IMR-90 (cell line): ENCODE measurements around the gene ORC4. TPM values are rescaled to one million over a fixed set of nuclear protein-coding genes. Genes with fewer than 3 reads are reported as not detected.
A peak's percentile ranks its signal among the peaks of the same experiment; 100 is the strongest.

Source experiments
- ATAC-seq: fragments of 200-7000 bp; cut with Tn5 transposase; 2 replicates; pipeline ENCODE4 v1.9.1; 2020; ENCODE audit warnings: low read depth, mild to moderate bottlenecking, moderate library complexity
- BruUV-seq: library from RNA; stranded (reverse); fragments of 400-500 nt; replicated peaks from 2 replicates; lab custom pipeline; 2021; lab: Mats Ljungman, UMichigan
- CTCF ChIA-PET: fragments of 300-600 bp; formaldehyde crosslinking; extraction: SDS; loops from one replicate; lab custom pipeline; 2021; ENCODE audit warnings: antibody characterized with exemption; lab: Yijun Ruan, JAX
- POLR2A ChIA-PET: fragments of 300-600 bp; sonication (Branson Sonifier 250); formaldehyde crosslinking; loops from one replicate; lab custom pipeline; 2022; ENCODE audit warnings: antibody characterized with exemption; ENCODE audit not compliant: unreplicated experiment; lab: Charles Lee
- DNase-seq: peaks from one replicate; pipeline ENCODE4 v3.0.0; 2013
- H2AFZ ChIP-seq: replicated peaks from 2 replicates; pipeline ENCODE3; 2013; ENCODE audit warnings: low read length, mild to moderate bottlenecking; ENCODE audit not compliant: poor library complexity
- H2AK5ac ChIP-seq: 2 replicates; pipeline ENCODE4 v1.6.1; 2013; ENCODE audit warnings: low read depth, low read length, inconsistent platforms
- H2AK9ac ChIP-seq: replicated peaks from 2 replicates; pipeline ENCODE3; 2013; ENCODE audit warnings: mild to moderate bottlenecking, low read depth, low read length, moderate library complexity; ENCODE audit not compliant: poor library complexity
- H2BK120ac ChIP-seq: 2 replicates; pipeline ENCODE4 v1.6.1; 2013; ENCODE audit warnings: low read depth, low read length, inconsistent platforms
- H2BK15ac ChIP-seq: 3 replicates; pipeline ENCODE4 v1.6.1; 2013; ENCODE audit warnings: low read depth, low read length, inconsistent platforms
- H2BK20ac ChIP-seq: 2 replicates; pipeline ENCODE4 v1.6.1; 2013; ENCODE audit warnings: low read depth, mild to moderate bottlenecking, inconsistent platforms, low read length, moderate library complexity
- H2BK5ac ChIP-seq: 2 replicates; pipeline ENCODE4 v1.6.1; 2013; ENCODE audit warnings: mild to moderate bottlenecking, low read depth, low read length, inconsistent platforms; ENCODE audit not compliant: poor library complexity, severe bottlenecking
- H3K14ac ChIP-seq: replicated peaks from 2 replicates; pipeline ENCODE4 v1.6.1; 2013; ENCODE audit warnings: low read depth, low read length, inconsistent platforms
- H3K18ac ChIP-seq: 2 replicates; pipeline ENCODE4 v1.6.1; 2013; ENCODE audit warnings: low read depth, low read length, control low read depth
- H3K23ac ChIP-seq: 2 replicates; pipeline ENCODE4 v1.6.1; 2013; ENCODE audit warnings: low read depth, low read length, inconsistent platforms
- H3K27ac ChIP-seq: 2 replicates; pipeline ENCODE4 v1.5.1; 2013; ENCODE audit warnings: mild to moderate bottlenecking, control low read depth, low read length; ENCODE audit not compliant: insufficient read depth
- H3K27me3 ChIP-seq: 2 replicates; pipeline ENCODE4 v1.6.1; 2013; ENCODE audit warnings: low read length; ENCODE audit not compliant: control insufficient read depth, insufficient read depth
- H3K36me3 ChIP-seq: 2 replicates; pipeline ENCODE4 v1.6.1; 2013; ENCODE audit warnings: low read length, mixed read lengths; ENCODE audit not compliant: control insufficient read depth, insufficient read depth
- H3K4ac ChIP-seq: 2 replicates; pipeline ENCODE4 v1.6.1; 2013; ENCODE audit warnings: low read depth, low read length, inconsistent platforms
- H3K4me1 ChIP-seq: 2 replicates; pipeline ENCODE4 v1.6.1; 2013; ENCODE audit warnings: low read length, mixed read lengths; ENCODE audit not compliant: control insufficient read depth, insufficient read depth
- H3K4me2 ChIP-seq: 2 replicates; pipeline ENCODE4 v1.6.1; 2013; ENCODE audit warnings: low read depth, mild to moderate bottlenecking, control low read depth, low read length, moderate library complexity
- H3K4me3 ChIP-seq: 2 replicates; pipeline ENCODE4 v1.5.1; 2013; ENCODE audit warnings: low read depth, mild to moderate bottlenecking, control low read depth, low read length, moderate library complexity; ENCODE audit not compliant: insufficient read depth
- H3K56ac ChIP-seq: 2 replicates; pipeline ENCODE4 v1.6.1; 2013; ENCODE audit warnings: low read length, inconsistent platforms; ENCODE audit not compliant: insufficient read depth; ENCODE audit errors: extremely low read depth
- H3K79me1 ChIP-seq, 2 experiments: 2 replicates each; pipeline ENCODE4 v1.6.1; 2013; ENCODE audit warnings: low read length in 2 of 2, inconsistent platforms in 1 of 2, low read depth in 1 of 2
- H3K9ac ChIP-seq: 2 replicates; pipeline ENCODE4 v1.6.1; 2013; ENCODE audit warnings: low read depth, low read length, control low read depth
- H3K9me1 ChIP-seq: 2 replicates; pipeline ENCODE4 v1.6.1; 2013; ENCODE audit warnings: low read length, inconsistent platforms; ENCODE audit not compliant: insufficient read depth
- H3K9me3 ChIP-seq: 2 replicates; pipeline ENCODE4 v1.6.1; 2013; ENCODE audit warnings: low read length; ENCODE audit not compliant: control insufficient read depth, insufficient read depth
- H4K20me1 ChIP-seq: 2 replicates; pipeline ENCODE4 v1.6.1; 2013; ENCODE audit warnings: low read length, inconsistent platforms; ENCODE audit not compliant: insufficient read depth
- H4K5ac ChIP-seq: 2 replicates; pipeline ENCODE4 v1.6.1; 2013; ENCODE audit warnings: mild to moderate bottlenecking, low read depth, low read length, control low read depth
- H4K8ac ChIP-seq, 2 experiments: 2 replicates each; pipeline ENCODE4 v1.6.1; 2013; ENCODE audit warnings: low read depth in 2 of 2, low read length in 2 of 2, control low read depth in 1 of 2, inconsistent platforms in 1 of 2
- H4K91ac ChIP-seq: 2 replicates; pipeline ENCODE4 v1.6.1; 2013; ENCODE audit warnings: low read depth, low read length, inconsistent platforms; ENCODE audit not compliant: insufficient read depth
- CEBPB ChIP-seq: IDR thresholded peaks from 2 replicates; pipeline ENCODE4 v1.6.1; 2012; ENCODE audit warnings: low read depth, low read length, improper control_type of control experiment
- MAFK ChIP-seq: IDR thresholded peaks from 2 replicates; pipeline ENCODE4 v1.6.1; 2012; ENCODE audit warnings: low read depth, low read length, improper control_type of control experiment
- WGBS, 2 experiments: methylation state at CpG; one replicate each; pipeline versions ENCODE4 v1.1.5 to v1.1.7; 2013; ENCODE audit warnings: missing lambda C conversion rate in 2 of 2; ENCODE audit not compliant: insufficient read length in 1 of 2; ENCODE audit errors: extremely low coverage in 2 of 2; 5-methylcytosine and 5-hydroxymethylcytosine counted together
- dilution Hi-C: fragments of 300-500 bp; cut with HindIII; formaldehyde crosslinking; loops from one replicate; pipeline ENCODE4 v1.14.3; 2018; ENCODE audit warnings: low sequenced_read_pairs; ENCODE audit not compliant: unreplicated experiment
- in situ Hi-C: fragments of 300-500 bp; cut with MboI; formaldehyde crosslinking; loops from 3 replicates; pipeline ENCODE4 v1.14.3; 2019; ENCODE audit warnings: low sequenced_read_pairs, inconsistent platforms, mixed read lengths
- intact Hi-C: fragments of 100-400 bp; cut with micrococcal nuclease; formaldehyde crosslinking; loops from 2 replicates; pipeline ENCODE4 v1.10.0; 2022
- polyA plus RNA-seq, 3 experiments: library from polyadenylated mRNA; depleted of rRNA; stranded (reverse); fragments of >200 nt; gene quantifications; 2 replicates each; pipeline ENCODE4 v1.2.3, GENCODE V29; 2012; ENCODE audit warnings: low replicate concordance in 1 of 3
- total RNA-seq: library from RNA; depleted of rRNA; stranded (reverse); fragments of >200 nt; gene quantifications from 2 replicates; pipeline ENCODE4 v1.2.3, GENCODE V29; 2012

The ORC4 gene
- total and polyA plus RNA-seq, 2 of the 4 experiments (the other 2 are of a cell fraction): 20.6 to 23.5 TPM

GRCh38 chr2:147976102-147976501 is 44.4 kb downstream of the ORC4 start:
- Histone ChIP-seq H3K79me1 (peaks cover 5 to 13% of the 10 kb centered on the region in 2 experiments; a peak in 3 of 4 replicates), H3K9ac (no peak overlapping the region), H3K27me3 (no peaks in the 10 kb centered on the region), H3K4me3 (no peak overlapping the region), H3K4me2 (no peak overlapping the region), H2AK5ac (no peak overlapping the region), H3K56ac (no peak overlapping the region), H2AK9ac (no peak overlapping the region), H3K9me3 (no peaks in the 10 kb centered on the region), H3K23ac (no peak overlapping the region), H2BK15ac (no peak overlapping the region), H3K36me3 (no peaks in the 10 kb centered on the region), H4K8ac (no peak overlapping the region), H2BK20ac (no peak overlapping the region), H4K91ac (no peak overlapping the region), H2BK120ac (no peak overlapping the region), H4K5ac (no peak overlapping the region), H3K14ac (no peak overlapping the region), H3K4me1 (no peaks in the 10 kb centered on the region), H4K20me1 (0 out of 2 replicates have a peak, but pooled peaks cover 6% of the 10 kb centered on the region), H3K27ac (no peak overlapping the region), H3K9me1 (no peaks in the 10 kb centered on the region), H3K4ac (no peak overlapping the region), H2AFZ (no peak overlapping the region), H2BK5ac (no peak overlapping the region), H3K18ac (no peak overlapping the region)
- no TSS peak for BruUV-seq
- in situ Hi-C loops (loop anchor here (25.0 kb wide), 1 partner anchor 1011 kb away; no protein-coding TSS in a partner anchor), dilution Hi-C loops (no loop called here), intact Hi-C loops (no loop called here)
- ChIA-PET POLR2A (no interaction called here), CTCF (no interaction called here)
- WGBS, 2 experiments: no CpG with 5 or more reads among the region's 2 CpGs
- no peak for DNase-seq
- ATAC-seq: no peak
- TF ChIP-seq MAFK (peak; percentile 91), CEBPB (no peak)
